Thyroid gland (tissue), 4 donors: ENCODE measurements around the gene CSTPP1. TPM values are rescaled to one million over a fixed set of nuclear protein-coding genes. Genes with fewer than 3 reads are reported as not detected.
"Not testable (repeated sequence)": the region's sequence is repeated elsewhere in the genome, so short reads cannot be mapped to it uniquely, and the experiment has no call there.

ENCODE experiments used
- DNase-seq, 2 donors: peaks; one replicate each; pipeline ENCODE4 v3.0.0-alpha.2; 2019
- H3K27ac ChIP-seq, 3 donors: fragments of 200-600 bp; sonication (generic); 1 replicate in 2 of 3; 2 replicates in 1 of 3; pipeline ENCODE4 v1.5.1; 2016 to 2019; ENCODE audit warnings: mild to moderate bottlenecking in 1 of 3, moderate library complexity in 1 of 3
- H3K27me3 ChIP-seq: fragments of 200-600 bp; sonication (generic); one replicate; pipeline ENCODE4 v1.5.1; 2019
- H3K36me3 ChIP-seq, 2 donors: fragments of 200-600 bp; sonication (generic); one replicate each; pipeline ENCODE4 v1.5.1; 2016 to 2019
- H3K4me1 ChIP-seq, 2 donors: fragments of 200-600 bp; sonication (generic); one replicate each; pipeline ENCODE4 v1.5.1; 2017 to 2019
- H3K4me3 ChIP-seq, 3 donors: fragments of 200-600 bp; sonication (generic); replicated peaks in 1 of 3; 1 replicate in 2 of 3; 2 replicates in 1 of 3; pipeline ENCODE4 v1.5.1; 2016; ENCODE audit warnings: mild to moderate bottlenecking in 1 of 3
- H3K9me3 ChIP-seq: fragments of 200-600 bp; sonication (generic); one replicate; pipeline ENCODE4 v1.5.1; 2017
- CTCF ChIP-seq, 6 experiments: fragments of 200-600 bp in 3 of 6; fragments of 450-650 bp in 3 of 6; sonication (generic) in 3 of 6; IDR thresholded peaks; one replicate each; pipeline ENCODE4 v1.5.1; 2016 to 2019; ENCODE audit warnings: antibody characterized with exemption in 6 of 6, mild to moderate bottlenecking in 2 of 6, inconsistent platforms in 1 of 6, moderate library complexity in 1 of 6
- POLR2A ChIP-seq, 2 donors: fragments of 450-650 bp; IDR thresholded peaks; one replicate each; pipeline ENCODE4 v1.6.1; 2017; ENCODE audit warnings: antibody characterized with exemption in 2 of 2, mild to moderate bottlenecking in 2 of 2, moderate library complexity in 1 of 2
- WGBS, 2 donors: methylation state at CpG; one replicate each; pipeline ENCODE4 v1.1.5; 2017; 5-methylcytosine and 5-hydroxymethylcytosine counted together
- intact Hi-C: fragments of 100-400 bp; cut with DNase I; formaldehyde crosslinking; loops from one replicate; pipeline ENCODE4 v1.15.1; 2023
- microRNA-seq: library from miRNA; unstranded; fragments of <30 nt; microRNA quantifications from one replicate; pipeline ENCODE4, GENCODE V29; 2016
- small RNA-seq: library from RNA; depleted of rRNA; stranded (forward); fragments of <200 nt; gene quantifications from one replicate; pipeline ENCODE3, GENCODE V24; 2016
- total RNA-seq, 4 donors: library from RNA; depleted of rRNA; stranded (reverse); fragments of >200 nt; gene quantifications; one replicate each; pipeline ENCODE4 v1.2.3, GENCODE V29; 2016

Gene CSTPP1
- total RNA-seq, 4 donors from 2014 or later, result 29.4 to 65.8 (median 45.7) TPM

- TF ChIP-seq POLR2A (IDR thresholded peaks at IDR 0.05), result no peak
- TF ChIP-seq CTCF (IDR thresholded peaks at IDR 0.05), result no peak
- Histone ChIP-seq H3K4me3 (no peak overlapping the region), H3K4me1 (no peaks in the 10 kb centered on the region), H3K36me3 (no peaks in the 10 kb centered on the region), H3K27me3 (no peaks in the 10 kb centered on the region), H3K27ac (no peak overlapping the region), H3K9me3 (no peaks in the 10 kb centered on the region)
- intact Hi-C loops, result no loop called here
- WGBS, 2 donors, result 81 to 88% methylated on average over 6 of the region's 6 CpGs
- DNase-seq, result no peak
Measured at GRCh38 chr11:47207459-47207858, 270.9 kb downstream of the CSTPP1 start.

GRCh38 chr11:47208008-47208552 is 271.5 kb downstream of the CSTPP1 start:
- H3K27me3 ChIP-seq, intact Hi-C loops, H3K4me3 ChIP-seq, H3K27ac ChIP-seq, DNase-seq, H3K36me3 ChIP-seq, H3K4me1 ChIP-seq, H3K9me3 ChIP-seq: not testable (repeated sequence)
- WGBS, 2 donors, result 91 to 93% methylated on average over 13 of the region's 13 CpGs

DNA sequence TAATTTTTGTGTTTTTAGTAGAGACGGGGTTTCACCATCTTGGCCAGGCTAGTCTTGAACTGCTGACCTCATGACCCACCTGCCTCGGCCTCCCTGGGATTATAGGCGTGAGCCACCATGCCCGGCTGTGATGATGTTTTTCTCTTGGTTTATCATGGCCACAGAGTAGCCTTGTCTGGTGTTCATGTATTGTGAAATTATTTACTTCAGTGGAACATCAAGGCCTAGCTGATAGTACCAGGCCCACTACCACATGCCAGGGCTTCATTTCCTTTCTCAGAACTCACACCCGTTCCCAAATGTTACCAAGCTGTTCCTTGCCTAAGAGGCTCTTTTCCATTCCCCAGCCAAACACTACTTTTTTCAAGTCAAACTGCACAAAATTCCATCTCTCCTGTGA is 272.1 kb downstream of the CSTPP1 start:
- intact Hi-C loops, result no loop called here
- TF ChIP-seq POLR2A (IDR thresholded peaks at IDR 0.05), result no peak
- TF ChIP-seq CTCF (IDR thresholded peaks at IDR 0.05), result no peak
- no peak for DNase-seq
- Histone ChIP-seq H3K27me3 (no peaks in the 10 kb centered on the region), H3K4me1 (no peaks in the 10 kb centered on the region), H3K9me3 (no peaks in the 10 kb centered on the region), H3K4me3 (no peak overlapping the region), H3K36me3 (no peaks in the 10 kb centered on the region), H3K27ac (no peak overlapping the region)
- WGBS, 2 donors, result 83 to 91% methylated on average over 5 of the region's 5 CpGs

Small RNA genes lying within 50 kb of the gene (microRNA-seq; reads per million reads assigned to microRNA genes)
- gene MIR6745, result not detected

Small RNA genes lying within 50 kb of the gene (small RNA-seq; reads per million reads assigned to genes)
- not detected for gene MIR6745

Other genes starting within 250 kb of the CSTPP1 start
- 10 to 100 TPM; 30.8 to 57.9 (median 47.7) TPM for gene ARHGAP1, start 236.1 kb upstream of the CSTPP1 start, total RNA-seq
- 10 to 100 TPM in 3 of 4 donors, 1 to 10 TPM in 1; 9.8 to 17.8 (median 12.5) TPM for gene ZNF408, start 235.7 kb upstream of the CSTPP1 start, total RNA-seq
- not detected for gene F2, start 217.5 kb upstream of the CSTPP1 start, total RNA-seq
- gene CKAP5, start 90.5 kb upstream of the CSTPP1 start, total RNA-seq, result 10 to 100 TPM; 25.3 to 30.1 (median 26.8) TPM
- 10 to 100 TPM in 1 of 4 donors, 1 to 10 TPM in 3; 2.8 to 10.3 (median 7.4) TPM for gene LRP4, start 18.2 kb upstream of the CSTPP1 start, total RNA-seq
- gene ARFGAP2, start 240.1 kb downstream of the CSTPP1 start, total RNA-seq, result 100 to 1,000 TPM; 145 to 194 (median 160) TPM
- gene PACSIN3, start 249.7 kb downstream of the CSTPP1 start, total RNA-seq, result 10 to 100 TPM; 43.6 to 71.6 (median 54.2) TPM